Neural progenitor cell (in vitro differentiated cells): ENCODE data around the gene TTC23L. TPM values are rescaled to one million over a fixed set of nuclear protein-coding genes. Genes with fewer than 3 reads are reported as not detected.
A peak's percentile ranks its signal among the peaks of the same experiment; 100 is the strongest.

ENCODE experiments used
- DNase-seq: peaks from one replicate; pipeline ENCODE4 v3.0.0-alpha.2; 2016; ENCODE audit warnings: low spot score
- H2AFZ ChIP-seq: fragments of 200-600 bp; sonication (generic); replicated peaks from 2 replicates; pipeline ENCODE4 v1.6.1; 2016; ENCODE audit warnings: antibody characterized with exemption
- H3F3A ChIP-seq: fragments of 200-600 bp; sonication (generic); 2 replicates; pipeline ENCODE4 v1.6.1; 2016; ENCODE audit warnings: antibody characterized with exemption, low read depth
- H3K27ac ChIP-seq: fragments of 200-600 bp; sonication (generic); 2 replicates; pipeline ENCODE4 v1.5.1; 2016; ENCODE audit warnings: mild to moderate bottlenecking
- H3K27me3 ChIP-seq: fragments of 200-600 bp; sonication (generic); 2 replicates; pipeline ENCODE4 v1.6.1; 2016; ENCODE audit warnings: mild to moderate bottlenecking, moderate library complexity
- H3K36me3 ChIP-seq: fragments of 200-600 bp; sonication (generic); 2 replicates; pipeline ENCODE4 v1.5.1; 2016
- H3K4me1 ChIP-seq: fragments of 200-600 bp; sonication (generic); 2 replicates; pipeline ENCODE4 v1.6.1; 2016; ENCODE audit warnings: mixed run types
- H3K4me2 ChIP-seq: fragments of 200-600 bp; sonication (generic); 2 replicates; pipeline ENCODE4 v1.6.1; 2016
- H3K4me3 ChIP-seq: fragments of 200-600 bp; sonication (generic); 2 replicates; pipeline ENCODE4 v1.5.1; 2016
- H3K79me2 ChIP-seq: fragments of 200-600 bp; sonication (generic); 2 replicates; pipeline ENCODE4 v1.6.1; 2016; ENCODE audit warnings: low read depth
- H3K9ac ChIP-seq: fragments of 200-600 bp; sonication (generic); 2 replicates; pipeline ENCODE4 v1.6.1; 2016
- H3K9me3 ChIP-seq: fragments of 200-600 bp; sonication (generic); 2 replicates; pipeline ENCODE4 v1.5.1; 2016; ENCODE audit warnings: low read depth
- H4K20me1 ChIP-seq: fragments of 200-600 bp; sonication (generic); 2 replicates; pipeline ENCODE4 v1.6.1; 2016; ENCODE audit warnings: low read depth
- H3K27ac Mint-ChIP-seq: 3 replicates; pipeline ENCODE4 v1.8.0; 2021; ENCODE audit warnings: mixed read lengths
- H3K27me3 Mint-ChIP-seq: 2 replicates; pipeline ENCODE4 v1.8.0; 2022; ENCODE audit warnings: low read depth, mild to moderate bottlenecking, inconsistent platforms, moderate library complexity, mixed read lengths; ENCODE audit not compliant: insufficient read depth
- H3K36me3 Mint-ChIP-seq: 3 replicates; pipeline ENCODE4 v1.8.0; 2021; ENCODE audit warnings: mixed read lengths
- H3K4me1 Mint-ChIP-seq: 3 replicates; pipeline ENCODE4 v1.8.0; 2021; ENCODE audit warnings: mixed read lengths
- H3K4me3 Mint-ChIP-seq: 3 replicates; pipeline ENCODE4 v1.8.0; 2021; ENCODE audit warnings: mild to moderate bottlenecking, moderate library complexity, mixed read lengths
- H3K9me3 Mint-ChIP-seq: 3 replicates; pipeline ENCODE4 v1.8.0; 2020; ENCODE audit warnings: mixed read lengths
- EZH2 ChIP-seq: fragments of 200-600 bp; sonication (generic); IDR thresholded peaks from 2 replicates; pipeline ENCODE4 v1.6.1; 2017; ENCODE audit warnings: antibody characterized with exemption, mild to moderate bottlenecking, moderate library complexity
- EZH2phosphoT487 ChIP-seq: fragments of 200-600 bp; sonication (generic); IDR thresholded peaks from 2 replicates; pipeline ENCODE4 v1.6.1; 2017; ENCODE audit warnings: antibody characterized with exemption
- total RNA-seq: library from RNA; depleted of rRNA; stranded (reverse); fragments of >200 nt; gene quantifications from 2 replicates; pipeline ENCODE4 v1.2.3, GENCODE V29; 2015; ENCODE audit warnings: low replicate concordance
- TF ChIP-seq, protein P1 (sequence below): fragments of 200-600 bp; sonication (generic); IDR thresholded peaks from 2 replicates; pipeline ENCODE4 v1.5.1; 2017; ENCODE audit warnings: antibody characterized with exemption, mild to moderate bottlenecking

The TTC23L gene
- total RNA-seq, 1 donor from 2014 or later: 1.3 TPM

GRCh38 chr5:34900652-34901051, 61.7 kb downstream of the TTC23L start:
- Histone ChIP-seq H3K4me1 (no peaks in the 10 kb centered on the region), H3K36me3 (no peaks in the 10 kb centered on the region), H3K9me3 (no peaks in the 10 kb centered on the region), H3K27ac (no peak overlapping the region), H3F3A (peaks cover 6% of the 10 kb centered on the region), H3K79me2 (no peaks in the 10 kb centered on the region), H2AFZ (no peak overlapping the region), H3K9ac (no peak overlapping the region), H3K4me3 (no peak overlapping the region), H4K20me1 (no peaks in the 10 kb centered on the region), H3K27me3 (no peaks in the 10 kb centered on the region), H3K4me2 (no peak overlapping the region)
- DNase-seq: no peak
- no peak overlapping the region for H3K4me3 Mint-ChIP-seq
- H3K9me3 Mint-ChIP-seq: no peaks in the 10 kb centered on the region
- TF ChIP-seq, protein P1, sequence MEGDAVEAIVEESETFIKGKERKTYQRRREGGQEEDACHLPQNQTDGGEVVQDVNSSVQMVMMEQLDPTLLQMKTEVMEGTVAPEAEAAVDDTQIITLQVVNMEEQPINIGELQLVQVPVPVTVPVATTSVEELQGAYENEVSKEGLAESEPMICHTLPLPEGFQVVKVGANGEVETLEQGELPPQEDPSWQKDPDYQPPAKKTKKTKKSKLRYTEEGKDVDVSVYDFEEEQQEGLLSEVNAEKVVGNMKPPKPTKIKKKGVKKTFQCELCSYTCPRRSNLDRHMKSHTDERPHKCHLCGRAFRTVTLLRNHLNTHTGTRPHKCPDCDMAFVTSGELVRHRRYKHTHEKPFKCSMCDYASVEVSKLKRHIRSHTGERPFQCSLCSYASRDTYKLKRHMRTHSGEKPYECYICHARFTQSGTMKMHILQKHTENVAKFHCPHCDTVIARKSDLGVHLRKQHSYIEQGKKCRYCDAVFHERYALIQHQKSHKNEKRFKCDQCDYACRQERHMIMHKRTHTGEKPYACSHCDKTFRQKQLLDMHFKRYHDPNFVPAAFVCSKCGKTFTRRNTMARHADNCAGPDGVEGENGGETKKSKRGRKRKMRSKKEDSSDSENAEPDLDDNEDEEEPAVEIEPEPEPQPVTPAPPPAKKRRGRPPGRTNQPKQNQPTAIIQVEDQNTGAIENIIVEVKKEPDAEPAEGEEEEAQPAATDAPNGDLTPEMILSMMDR: no peak
- TF ChIP-seq EZH2phosphoT487: no peak
- TF ChIP-seq EZH2: no peak
- peaks cover 2% of the 10 kb centered on the region for H3K27me3 Mint-ChIP-seq
- no peaks in the 10 kb centered on the region for H3K4me1 Mint-ChIP-seq
- no peak overlapping the region for H3K27ac Mint-ChIP-seq
- H3K36me3 Mint-ChIP-seq: peaks cover 5% of the 10 kb centered on the region

- TF ChIP-seq, protein P1: no peak
- TF ChIP-seq EZH2phosphoT487 (no peak), EZH2 (no peak)
- Mint-ChIP-seq H3K36me3 (peaks cover 3% of the 10 kb centered on the region), H3K27ac (no peak overlapping the region), H3K27me3 (peaks cover 2% of the 10 kb centered on the region), H3K4me3 (no peak overlapping the region), H3K9me3 (no peaks in the 10 kb centered on the region), H3K4me1 (no peaks in the 10 kb centered on the region)
- Histone ChIP-seq H3K4me1 (no peaks in the 10 kb centered on the region), H3K9ac (no peak overlapping the region), H3K27ac (no peak overlapping the region), H4K20me1 (no peaks in the 10 kb centered on the region), H2AFZ (no peak overlapping the region), H3K9me3 (no peaks in the 10 kb centered on the region), H3F3A (peaks cover 6% of the 10 kb centered on the region), H3K4me3 (no peak overlapping the region), H3K27me3 (no peaks in the 10 kb centered on the region), H3K79me2 (no peaks in the 10 kb centered on the region), H3K4me2 (no peak overlapping the region), H3K36me3 (no peaks in the 10 kb centered on the region)
- DNase-seq: no peak
Observed at GRCh38 chr5:34903260-34903659, 64.3 kb downstream of the TTC23L start.

- peaks cover 6% of the 10 kb centered on the region for H3K36me3 ChIP-seq
- H3K4me1 Mint-ChIP-seq: no peaks in the 10 kb centered on the region
- H3K79me2 ChIP-seq: no peaks in the 10 kb centered on the region
- H3K9ac ChIP-seq: no peak overlapping the region
- no peak overlapping the region for H2AFZ ChIP-seq
- H3K27ac Mint-ChIP-seq: no peak overlapping the region
- no peaks in the 10 kb centered on the region for H3K9me3 Mint-ChIP-seq
- H3F3A ChIP-seq: no peaks in the 10 kb centered on the region
- no peaks in the 10 kb centered on the region for H3K27me3 Mint-ChIP-seq
- no peak for DNase-seq
- TF ChIP-seq EZH2 (no peak), EZH2phosphoT487 (no peak)
- TF ChIP-seq, protein P1: peak; percentile 59
- no peak overlapping the region for H3K27ac ChIP-seq
- H3K9me3 ChIP-seq: no peaks in the 10 kb centered on the region
- H3K4me2 ChIP-seq: no peak overlapping the region
- no peaks in the 10 kb centered on the region for H4K20me1 ChIP-seq
- H3K4me3 Mint-ChIP-seq: no peak overlapping the region
- no peaks in the 10 kb centered on the region for H3K4me1 ChIP-seq
- H3K36me3 Mint-ChIP-seq: peaks cover 6% of the 10 kb centered on the region
- no peaks in the 10 kb centered on the region for H3K27me3 ChIP-seq
- H3K4me3 ChIP-seq: no peak overlapping the region
Observed at GRCh38 chr5:34905564-34905963, 66.6 kb downstream of the TTC23L start.
